ENCODE data around the gene C1QB.
A peak's percentile ranks its signal among the peaks of the same experiment; 100 is the strongest.
"Not testable (repeated sequence)": the region's sequence is repeated elsewhere in the genome, so short reads cannot be mapped to it uniquely, and the experiment has no call there.

The C1QB gene

GRCh38 chr1:22666412-22666811 is 13.4 kb downstream of the C1QB start:
- DNase-seq: no peak

- DNase-seq: not testable (repeated sequence)
Observed at GRCh38 chr1:22668840-22669239, 15.8 kb downstream of the C1QB start.

GRCh38 chr1:22670352-22670975 is 17.4 kb downstream of the C1QB start:
- DNase-seq: no peak

- no peak for DNase-seq
Observed at GRCh38 chr1:22671999-22672398, 19.0 kb downstream of the C1QB start.

GRCh38 chr1:22673486-22674409 is 20.7 kb downstream of the C1QB start:
- DNase-seq: peak; percentile 53

- no peak for DNase-seq
Observed at GRCh38 chr1:22674410-22674749, 21.3 kb downstream of the C1QB start.

GRCh38 chr1:22676151-22676550 is 23.1 kb downstream of the C1QB start:
- not testable (repeated sequence) for DNase-seq

- no peak for DNase-seq
Observed at GRCh38 chr1:22676916-22677583, 24.0 kb downstream of the C1QB start.

- no peak for DNase-seq
Observed at GRCh38 chr1:22677931-22678896, 25.2 kb downstream of the C1QB start.

GRCh38 chr1:22680726-22681125 is 27.7 kb downstream of the C1QB start:
- DNase-seq: no peak

- no peak for DNase-seq
Observed at GRCh38 chr1:22681556-22682276, 28.7 kb downstream of the C1QB start.

GRCh38 chr1:22683547-22683946 is 30.5 kb downstream of the C1QB start:
- no peak for DNase-seq

GRCh38 chr1:22685591-22686059 is 32.6 kb downstream of the C1QB start:
- no peak for DNase-seq

GRCh38 chr1:22687191-22687590 is 34.2 kb downstream of the C1QB start:
- DNase-seq: no peak

- DNase-seq: no peak
Observed at GRCh38 chr1:22688466-22688865, 35.4 kb downstream of the C1QB start.

- peak; percentile 78 for DNase-seq
Observed at GRCh38 chr1:22689505-22689904, 36.5 kb downstream of the C1QB start.

GRCh38 chr1:22691031-22691753 is 38.2 kb downstream of the C1QB start:
- DNase-seq: no peak

- DNase-seq: no peak
Observed at GRCh38 chr1:22694172-22694571, 41.1 kb downstream of the C1QB start.

- no peak for DNase-seq
Observed at GRCh38 chr1:22696610-22697009, 43.6 kb downstream of the C1QB start.

GRCh38 chr1:22697980-22698379 is 44.9 kb downstream of the C1QB start:
- no peak for DNase-seq
